Ishikawa (cell line): Measurements from ENCODE around the gene ANKRD11.

Experiments used
- CEBPB ChIP-seq: IDR thresholded peaks from 2 replicates; pipeline ENCODE4 v1.6.1; 2012
- CREB1 ChIP-seq: IDR thresholded peaks from 2 replicates; pipeline ENCODE4 v1.6.1; 2012; ENCODE audit warnings: low read depth
- EGR1 ChIP-seq: IDR thresholded peaks from 2 replicates; pipeline ENCODE4 v1.6.1; 2012
- EP300 ChIP-seq: IDR thresholded peaks from 2 replicates; pipeline ENCODE4 v1.6.1; 2012; ENCODE audit warnings: borderline replicate concordance
- FOXM1 ChIP-seq: IDR thresholded peaks from 2 replicates; pipeline ENCODE4 v1.6.1; 2012; ENCODE audit warnings: low read depth, borderline replicate concordance
- NFIC ChIP-seq: IDR thresholded peaks from 2 replicates; pipeline ENCODE4 v1.6.1; 2012
- RAD21 ChIP-seq: IDR thresholded peaks from 2 replicates; pipeline ENCODE4 v1.6.1; 2012; ENCODE audit warnings: low read depth
- REST ChIP-seq: IDR thresholded peaks from 2 replicates; pipeline ENCODE4 v1.6.1; 2012; ENCODE audit warnings: low read depth, mild to moderate bottlenecking
- TAF1 ChIP-seq: IDR thresholded peaks from 2 replicates; pipeline ENCODE4 v1.6.1; 2012; ENCODE audit warnings: low read depth, mild to moderate bottlenecking
- TCF12 ChIP-seq: IDR thresholded peaks from 2 replicates; pipeline ENCODE4 v1.6.1; 2012; ENCODE audit warnings: low read depth
- TEAD4 ChIP-seq: IDR thresholded peaks from 2 replicates; pipeline ENCODE4 v1.6.1; 2012
- YY1 ChIP-seq: IDR thresholded peaks from 2 replicates; pipeline ENCODE4 v1.6.1; 2012; ENCODE audit warnings: low read depth
- ZBTB7A ChIP-seq: IDR thresholded peaks from 2 replicates; pipeline ENCODE4 v1.6.1; 2012; ENCODE audit warnings: low read depth
- TF ChIP-seq, protein P1 (sequence below): IDR thresholded peaks from 2 replicates; pipeline ENCODE4 v1.6.1; 2012
- TF ChIP-seq, protein P2 (sequence below): IDR thresholded peaks from 2 replicates; pipeline ENCODE4 v1.6.1; 2012

The ANKRD11 gene

DNA sequence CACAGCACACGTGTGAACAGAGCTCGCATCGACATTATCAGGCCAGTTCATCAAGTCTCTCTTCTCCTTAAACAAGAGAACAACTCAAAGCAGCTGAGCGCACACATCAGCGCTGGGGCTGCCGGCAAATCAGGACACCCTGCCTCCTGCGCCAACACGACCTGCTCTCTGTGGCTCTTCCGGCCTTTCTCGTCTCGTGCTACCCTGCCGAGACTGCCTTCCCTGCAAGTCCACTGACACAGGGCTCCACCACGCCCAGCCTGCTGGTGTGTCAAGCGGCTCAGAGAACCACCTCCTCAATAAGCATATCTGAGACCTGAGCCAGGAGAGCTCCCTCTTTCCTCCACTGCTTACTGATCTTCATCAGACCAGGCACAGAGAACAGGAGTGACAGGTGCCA is 176.0 kb downstream of the ANKRD11 start:
- no peak for TF ChIP-seq FOXM1
- TF ChIP-seq EGR1 = no peak
- TF ChIP-seq TEAD4 = no peak
- TF ChIP-seq TAF1 = no peak
- TF ChIP-seq, protein P1, sequence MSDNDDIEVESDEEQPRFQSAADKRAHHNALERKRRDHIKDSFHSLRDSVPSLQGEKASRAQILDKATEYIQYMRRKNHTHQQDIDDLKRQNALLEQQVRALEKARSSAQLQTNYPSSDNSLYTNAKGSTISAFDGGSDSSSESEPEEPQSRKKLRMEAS = no peak
- no peak for TF ChIP-seq EP300
- no peak for TF ChIP-seq ZBTB7A
- TF ChIP-seq CREB1 = no peak
- TF ChIP-seq NFIC = no peak
- TF ChIP-seq REST = no peak
- TF ChIP-seq RAD21 = no peak
- TF ChIP-seq YY1 = no peak
- TF ChIP-seq TCF12 = no peak
- TF ChIP-seq CEBPB = no peak
- TF ChIP-seq, protein P2, sequence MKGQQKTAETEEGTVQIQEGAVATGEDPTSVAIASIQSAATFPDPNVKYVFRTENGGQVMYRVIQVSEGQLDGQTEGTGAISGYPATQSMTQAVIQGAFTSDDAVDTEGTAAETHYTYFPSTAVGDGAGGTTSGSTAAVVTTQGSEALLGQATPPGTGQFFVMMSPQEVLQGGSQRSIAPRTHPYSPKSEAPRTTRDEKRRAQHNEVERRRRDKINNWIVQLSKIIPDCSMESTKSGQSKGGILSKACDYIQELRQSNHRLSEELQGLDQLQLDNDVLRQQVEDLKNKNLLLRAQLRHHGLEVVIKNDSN = no peak

- TF ChIP-seq CEBPB (no peak), TEAD4 (no peak), ZBTB7A (no peak), RAD21 (no peak), NFIC (no peak), CREB1 (no peak), EP300 (no peak), REST (no peak), EGR1 (no peak), TAF1 (no peak), TCF12 (no peak), FOXM1 (no peak)
- TF ChIP-seq, protein P1 = no peak
- TF ChIP-seq, protein P2 = no peak
Measured at GRCh38 chr16:89313583-89313982, 176.8 kb downstream of the ANKRD11 start.

DNA sequence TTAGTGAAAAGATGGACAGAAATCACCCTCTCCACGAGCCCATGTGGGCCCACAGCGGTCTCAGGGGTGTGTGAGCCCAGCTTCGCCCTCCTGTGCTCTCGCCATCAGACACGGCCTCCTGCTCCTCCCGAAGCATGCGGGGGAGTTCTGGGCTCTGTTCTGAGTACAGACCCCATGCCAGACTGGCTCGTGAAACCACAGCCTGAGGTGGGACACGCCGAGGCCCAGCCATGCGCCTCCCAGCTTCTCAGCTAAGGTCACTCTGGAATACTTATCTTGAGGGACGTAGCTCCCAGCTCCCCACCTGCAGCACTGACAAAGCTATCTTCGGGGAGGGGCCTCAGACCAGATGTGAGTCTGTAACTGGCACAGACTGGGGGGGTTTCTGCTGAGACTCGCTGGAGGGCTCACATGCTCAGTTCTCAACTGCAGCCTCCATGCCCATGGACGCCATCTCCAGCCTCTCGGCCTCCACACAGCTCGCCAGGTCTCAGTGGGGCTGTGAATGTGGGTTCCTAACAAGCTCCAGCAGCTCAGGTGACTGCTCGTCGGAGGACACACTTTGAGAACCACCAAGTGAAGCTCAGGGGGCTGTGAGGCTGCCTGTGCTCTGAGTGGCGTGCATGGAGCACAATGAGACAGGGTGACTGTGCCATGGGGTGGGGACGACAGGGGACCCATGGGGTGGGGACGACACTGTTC is 177.6 kb downstream of the ANKRD11 start:
- no peak for TF ChIP-seq EGR1
- TF ChIP-seq EP300 = no peak
- no peak for TF ChIP-seq CREB1
- TF ChIP-seq, protein P1 = no peak
- TF ChIP-seq ZBTB7A = no peak
- TF ChIP-seq, protein P2 = no peak
- no peak for TF ChIP-seq TEAD4
- no peak for TF ChIP-seq RAD21
- no peak for TF ChIP-seq TCF12
- no peak for TF ChIP-seq FOXM1
- TF ChIP-seq TAF1 = no peak
- no peak for TF ChIP-seq YY1

- TF ChIP-seq REST (no peak), EGR1 (no peak), TCF12 (no peak), YY1 (no peak), CEBPB (no peak)
Measured at GRCh38 chr16:89312194-89312593, 178.2 kb downstream of the ANKRD11 start.
